Erythroblast (primary cell): ENCODE results near the gene SLC39A9.

Experiments used
- GATA1 ChIP-seq: IDR thresholded peaks from 2 replicates; pipeline ENCODE4 v1.6.1; 2011; ENCODE audit warnings: low read depth, mild to moderate bottlenecking, control low read depth, low read length, moderate library complexity
- POLR2A ChIP-seq: IDR thresholded peaks from 2 replicates; pipeline ENCODE4 v1.6.1; 2011; ENCODE audit warnings: mild to moderate bottlenecking, low read length

DNA sequence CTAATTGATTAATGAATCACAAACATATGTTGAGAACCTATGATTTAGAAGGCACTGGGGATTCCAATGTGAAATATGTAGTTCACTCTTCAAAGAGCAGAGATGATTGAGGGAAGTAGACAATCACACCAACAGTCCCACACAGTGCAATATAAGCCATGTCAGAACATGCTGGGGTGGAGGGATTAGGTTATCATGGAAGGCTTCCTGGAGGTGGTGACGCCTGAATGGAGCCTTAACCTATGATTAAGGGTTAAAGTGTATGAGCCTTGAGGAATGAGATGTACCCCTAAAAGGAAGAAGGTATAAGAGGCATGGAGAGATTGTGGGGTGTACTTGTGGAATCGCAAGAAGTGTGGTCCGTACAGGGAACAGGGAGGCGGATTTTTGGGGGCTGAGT is 31.7 kb upstream of the SLC39A9 start:
- TF ChIP-seq POLR2A, result no peak
- no peak for TF ChIP-seq GATA1
